Breast epithelium (tissue), 4 donors: Measurements from ENCODE around the gene MINAR1. TPM values are rescaled to one million over a fixed set of nuclear protein-coding genes. Genes with fewer than 3 reads are reported as not detected.

ENCODE experiments used
- DNase-seq, 2 donors: peaks; one replicate each; pipeline ENCODE4 v3.0.0-alpha.2; 2019; ENCODE audit warnings: low spot score in 2 of 2
- H3K27ac ChIP-seq, 2 donors: fragments of 200-600 bp; sonication (generic) in 1 of 2; one replicate each; pipeline ENCODE4 v1.5.1; 2016 to 2019; ENCODE audit warnings: mild to moderate bottlenecking in 1 of 2
- H3K27me3 ChIP-seq, 2 donors: fragments of 200-600 bp; sonication (generic) in 1 of 2; one replicate each; pipeline versions ENCODE4 v1.5.1 to v1.6.0; 2017 to 2019; ENCODE audit warnings: control low read depth in 1 of 2, mild to moderate bottlenecking in 1 of 2
- H3K36me3 ChIP-seq: fragments of 200-600 bp; one replicate; pipeline ENCODE4 v1.5.1; 2019
- H3K4me1 ChIP-seq, 2 donors: fragments of 200-600 bp; sonication (generic); one replicate each; pipeline ENCODE4 v1.5.1; 2016 to 2019; ENCODE audit warnings: control low read depth in 1 of 2
- H3K4me3 ChIP-seq, 3 donors: fragments of 200-600 bp; sonication (generic); 1 replicate in 2 of 3; 2 replicates in 1 of 3; pipeline ENCODE4 v1.5.1; 2016 to 2019; ENCODE audit warnings: mild to moderate bottlenecking in 3 of 3, moderate library complexity in 2 of 3
- H3K9me3 ChIP-seq, 2 donors: fragments of 200-600 bp; sonication (generic) in 1 of 2; one replicate each; pipeline ENCODE4 v1.5.1; 2016 to 2019; ENCODE audit warnings: control low read depth in 1 of 2
- CTCF ChIP-seq, 3 donors: fragments of 450-650 bp; IDR thresholded peaks; one replicate each; pipeline ENCODE4 v1.5.1; 2016 to 2017; ENCODE audit warnings: antibody characterized with exemption in 3 of 3, mild to moderate bottlenecking in 3 of 3, moderate library complexity in 3 of 3
- POLR2A ChIP-seq: fragments of 450-650 bp; IDR thresholded peaks from one replicate; pipeline ENCODE4 v1.6.1; 2016; ENCODE audit warnings: antibody characterized with exemption, mild to moderate bottlenecking, moderate library complexity
- POLR2AphosphoS5 ChIP-seq, 3 donors: sonication (generic); formaldehyde crosslinking; IDR thresholded peaks; one replicate each; pipeline ENCODE4 v1.6.1; 2017; ENCODE audit warnings: antibody characterized with exemption in 3 of 3
- intact Hi-C: fragments of 100-400 bp; cut with DNase I; formaldehyde crosslinking; loops from one replicate; pipeline ENCODE4 v1.15.1; 2023; ENCODE audit warnings: low total_unique reads
- total RNA-seq, 3 donors: library from RNA; depleted of rRNA; stranded (reverse); fragments of >200 nt; gene quantifications; one replicate each; pipeline ENCODE4 v1.1.0, GENCODE V29; 2016

The MINAR1 gene
- total RNA-seq, 3 donors from 2014 or later: 0.16 to 1.0 (median 0.66) TPM

- TF ChIP-seq POLR2AphosphoS5 (IDR thresholded peaks at IDR 0.05): no peak
- TF ChIP-seq POLR2A: no peak
- no peak for TF ChIP-seq CTCF (IDR thresholded peaks at IDR 0.05)
- H3K27me3 ChIP-seq: no peaks in the 10 kb centered on the region
- no peak overlapping the region for H3K27ac ChIP-seq
- H3K4me3 ChIP-seq: no peak overlapping the region
- no peaks in the 10 kb centered on the region for H3K4me1 ChIP-seq
- no peaks in the 10 kb centered on the region for H3K36me3 ChIP-seq
- no peak for DNase-seq
- H3K9me3 ChIP-seq: no peaks in the 10 kb centered on the region
- intact Hi-C loops: no loop called here
Measured at GRCh38 chr15:79475306-79475705, 43.2 kb downstream of the MINAR1 start.

GRCh38 chr15:79478108-79478507 is 46.0 kb downstream of the MINAR1 start:
- intact Hi-C loops: no loop called here
- Histone ChIP-seq H3K36me3 (no peaks in the 10 kb centered on the region), H3K27ac (no peak overlapping the region)

GRCh38 chr15:79479616-79480015 is 47.5 kb downstream of the MINAR1 start:
- H3K4me3 ChIP-seq: no peak overlapping the region
- DNase-seq: no peak
- no peaks in the 10 kb centered on the region for H3K4me1 ChIP-seq
- no peaks in the 10 kb centered on the region for H3K27me3 ChIP-seq
- H3K27ac ChIP-seq: no peak overlapping the region
- no peaks in the 10 kb centered on the region for H3K36me3 ChIP-seq
- intact Hi-C loops: no loop called here
- H3K9me3 ChIP-seq: peaks cover 0 to 5% of the 10 kb centered on the region in 2 donors
- TF ChIP-seq CTCF (IDR thresholded peaks at IDR 0.05) (no peak), POLR2A (no peak), POLR2AphosphoS5 (IDR thresholded peaks at IDR 0.05) (no peak)

More at GRCh38 chr15:79478108-79478507, 46.0 kb downstream of the MINAR1 start:
- Histone ChIP-seq H3K27me3 (no peaks in the 10 kb centered on the region), H3K9me3 (peaks cover 0 to 5% of the 10 kb centered on the region in 2 donors), H3K4me1 (no peaks in the 10 kb centered on the region), H3K4me3 (no peak overlapping the region)
- TF ChIP-seq CTCF (IDR thresholded peaks at IDR 0.05) (no peak), POLR2A (no peak), POLR2AphosphoS5 (IDR thresholded peaks at IDR 0.05) (no peak)
- DNase-seq: no peak

DNA sequence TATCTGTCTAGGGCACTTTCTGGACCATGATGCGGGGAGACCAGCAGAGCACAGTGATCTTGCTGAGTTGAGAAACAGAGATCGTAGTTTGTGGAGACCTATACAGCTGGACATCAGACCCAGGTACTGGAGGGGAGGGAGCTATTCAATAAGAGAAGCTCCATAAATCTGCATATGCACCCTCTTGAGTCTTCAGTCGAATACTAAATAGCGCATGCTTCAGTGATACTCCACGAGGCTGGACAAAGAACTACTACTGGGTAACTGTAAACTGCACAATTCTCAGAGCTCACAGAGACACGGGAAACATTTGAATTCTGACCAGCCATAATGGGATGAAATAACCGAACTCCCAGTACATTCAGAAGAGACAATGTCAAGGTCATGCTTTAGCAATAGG is 49.7 kb downstream of the MINAR1 start:
- Histone ChIP-seq H3K36me3 (no peaks in the 10 kb centered on the region), H3K9me3 (peaks cover 0 to 5% of the 10 kb centered on the region in 2 donors)
- TF ChIP-seq CTCF (IDR thresholded peaks at IDR 0.05): no peak
- no peak for TF ChIP-seq POLR2A
- no peak for TF ChIP-seq POLR2AphosphoS5 (IDR thresholded peaks at IDR 0.05)

More for the DNA sequence above, 49.7 kb downstream of the MINAR1 start:
- H3K4me3 ChIP-seq: no peak overlapping the region
- no peaks in the 10 kb centered on the region for H3K27me3 ChIP-seq
- intact Hi-C loops: no loop called here
- H3K4me1 ChIP-seq: no peaks in the 10 kb centered on the region
- H3K27ac ChIP-seq: no peak overlapping the region
- DNase-seq: no peak

Other genes starting within 250 kb of the MINAR1 start
- gene ANKRD34C, start 149.6 kb upstream of the MINAR1 start, total RNA-seq: not detected
- gene TMED3, start 121.2 kb upstream of the MINAR1 start, total RNA-seq: 10 to 100 TPM; 34.1 to 81.5 (median 80.6) TPM